HG03097 (cell line): ENCODE results near the gene PRKCB.

Experiments
- ATAC-seq: cut with Tn5 transposase; IDR thresholded peaks from one replicate; pipeline ENCODE4 v1.9.1; 2021; ENCODE audit not compliant: unreplicated experiment, low FRiP score

Gene PRKCB

GRCh38 chr16:23960081-23960885 is 124.5 kb downstream of the PRKCB start:
- ATAC-seq: no peak

GRCh38 chr16:23962001-23962400 is 126.2 kb downstream of the PRKCB start:
- ATAC-seq: no peak

- no peak for ATAC-seq
These were observed 128.4 kb downstream of the PRKCB start for GRCh38 chr16:23964136-23964535.

- ATAC-seq: no peak
These were observed 129.5 kb downstream of the PRKCB start for GRCh38 chr16:23965137-23965733.

GRCh38 chr16:23966597-23967394 is 131.0 kb downstream of the PRKCB start:
- ATAC-seq: no peak

- ATAC-seq: no peak
These were observed 132.0 kb downstream of the PRKCB start for GRCh38 chr16:23967775-23968174.

GRCh38 chr16:23968176-23968575 is 132.4 kb downstream of the PRKCB start:
- no peak for ATAC-seq

GRCh38 chr16:23969468-23970297 is 133.9 kb downstream of the PRKCB start:
- no peak for ATAC-seq

- ATAC-seq: no peak
These were observed 138.4 kb downstream of the PRKCB start for GRCh38 chr16:23974223-23974622.

- no peak for ATAC-seq
These were observed 139.5 kb downstream of the PRKCB start for GRCh38 chr16:23975293-23975692.

- ATAC-seq: no peak
These were observed 140.3 kb downstream of the PRKCB start for GRCh38 chr16:23976091-23976490.

GRCh38 chr16:23976524-23976923 is 140.7 kb downstream of the PRKCB start:
- ATAC-seq: no peak

- no peak for ATAC-seq
These were observed 143.7 kb downstream of the PRKCB start for GRCh38 chr16:23979441-23979840.

GRCh38 chr16:23979982-23980381 is 144.2 kb downstream of the PRKCB start:
- no peak for ATAC-seq

GRCh38 chr16:23981429-23982399 is 145.9 kb downstream of the PRKCB start:
- no peak for ATAC-seq

GRCh38 chr16:23986455-23986854 is 150.7 kb downstream of the PRKCB start:
- ATAC-seq: no peak

- peak; percentile 77 for ATAC-seq
These were observed 151.7 kb downstream of the PRKCB start for GRCh38 chr16:23987443-23987842.

- ATAC-seq: no peak
These were observed 154.7 kb downstream of the PRKCB start for GRCh38 chr16:23990507-23990906.

GRCh38 chr16:23991066-23991465 is 155.3 kb downstream of the PRKCB start:
- no peak for ATAC-seq
